Measurements from ENCODE around the gene B3GNT2. TPM values are rescaled to one million over a fixed set of nuclear protein-coding genes. Genes with fewer than 3 reads are reported as not detected.

The B3GNT2 gene
- total RNA-seq, 1 donor from 2014 or later = 32.8 TPM

DNA sequence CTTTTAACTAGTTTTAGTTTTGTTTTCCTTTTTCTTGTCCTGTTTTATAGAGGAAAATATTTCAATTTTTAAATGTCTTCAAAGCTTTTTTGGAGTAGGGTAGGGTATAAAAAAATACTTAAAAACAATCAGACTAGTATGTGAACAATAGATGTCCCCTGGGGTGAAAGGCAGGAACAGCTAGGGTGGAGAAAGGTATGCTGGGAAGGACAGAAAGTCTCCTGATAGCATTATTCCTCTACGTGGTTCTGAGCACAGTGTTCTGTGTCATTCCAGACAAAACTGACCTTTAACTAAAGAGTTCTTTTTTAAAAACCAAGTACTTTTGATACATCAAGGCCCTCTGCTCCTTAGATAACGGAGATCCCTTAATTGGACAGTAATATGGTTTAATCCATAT lies 32.1 kb upstream of the B3GNT2 start:
- no peaks in the 10 kb centered on the region for H3K4me1 Mint-ChIP-seq (ENCODE audit: low read depth)
- H3K4me3 Mint-ChIP-seq = no peak overlapping the region
- no peaks in the 10 kb centered on the region for H3K27me3 Mint-ChIP-seq (ENCODE audit: insufficient read depth)
- H3K27ac Mint-ChIP-seq = no peak overlapping the region
- DNase-seq (ENCODE audit: low spot score) = no peak
- H3K9me3 Mint-ChIP-seq = no peaks in the 10 kb centered on the region
- no peaks in the 10 kb centered on the region for H3K36me3 Mint-ChIP-seq (ENCODE audit: low read depth)
- intact Hi-C loops (cut with micrococcal nuclease) = no loop called here

- Mint-ChIP-seq H3K27ac (no peak overlapping the region), H3K36me3 (ENCODE audit: low read depth) (no peaks in the 10 kb centered on the region), H3K27me3 (ENCODE audit: insufficient read depth) (no peaks in the 10 kb centered on the region), H3K4me1 (ENCODE audit: low read depth) (no peaks in the 10 kb centered on the region), H3K4me3 (no peak overlapping the region), H3K9me3 (no peaks in the 10 kb centered on the region)
- intact Hi-C loops (cut with micrococcal nuclease) = no loop called here
- DNase-seq (ENCODE audit: low spot score) = no peak
These were observed 20.2 kb upstream of the B3GNT2 start for GRCh38 chr2:62175728-62176127.

DNA sequence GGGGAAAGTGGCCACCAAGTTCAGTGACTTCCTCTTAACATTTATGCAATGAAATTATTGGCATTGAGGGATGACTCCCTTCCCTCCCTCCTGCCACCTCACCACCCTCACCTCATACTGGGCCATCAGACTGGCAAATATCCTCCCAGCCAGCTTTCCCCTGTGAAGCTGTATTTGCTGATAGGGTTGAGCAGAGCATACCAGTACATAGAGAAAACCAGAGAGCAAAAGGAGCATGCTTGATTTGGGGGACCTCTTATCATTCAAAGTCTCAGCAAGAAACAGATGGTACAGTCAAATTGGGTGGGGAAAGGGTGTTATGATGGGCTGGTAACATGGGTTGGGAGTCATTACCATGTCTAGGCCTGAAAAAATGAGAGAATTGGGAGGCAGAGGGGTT lies 19.1 kb upstream of the B3GNT2 start:
- H3K9me3 Mint-ChIP-seq = no peaks in the 10 kb centered on the region
- no peaks in the 10 kb centered on the region for H3K4me1 Mint-ChIP-seq (ENCODE audit: low read depth)
- no peaks in the 10 kb centered on the region for H3K27me3 Mint-ChIP-seq (ENCODE audit: insufficient read depth)
- no peak overlapping the region for H3K27ac Mint-ChIP-seq
- no peak overlapping the region for H3K4me3 Mint-ChIP-seq
- no peaks in the 10 kb centered on the region for H3K36me3 Mint-ChIP-seq (ENCODE audit: low read depth)
- intact Hi-C loops (cut with micrococcal nuclease) = no loop called here
- DNase-seq (ENCODE audit: low spot score) = no peak

GRCh38 chr2:62177392-62178049 lies 18.4 kb upstream of the B3GNT2 start:
- intact Hi-C loops (cut with micrococcal nuclease) = no loop called here
- no peak overlapping the region for H3K4me3 Mint-ChIP-seq
- H3K9me3 Mint-ChIP-seq = no peaks in the 10 kb centered on the region
- H3K27me3 Mint-ChIP-seq (ENCODE audit: insufficient read depth) = no peaks in the 10 kb centered on the region
- no peaks in the 10 kb centered on the region for H3K36me3 Mint-ChIP-seq (ENCODE audit: low read depth)
- no peak overlapping the region for H3K27ac Mint-ChIP-seq
- H3K4me1 Mint-ChIP-seq (ENCODE audit: low read depth) = no peaks in the 10 kb centered on the region
- DNase-seq (ENCODE audit: low spot score) = no peak

DNA sequence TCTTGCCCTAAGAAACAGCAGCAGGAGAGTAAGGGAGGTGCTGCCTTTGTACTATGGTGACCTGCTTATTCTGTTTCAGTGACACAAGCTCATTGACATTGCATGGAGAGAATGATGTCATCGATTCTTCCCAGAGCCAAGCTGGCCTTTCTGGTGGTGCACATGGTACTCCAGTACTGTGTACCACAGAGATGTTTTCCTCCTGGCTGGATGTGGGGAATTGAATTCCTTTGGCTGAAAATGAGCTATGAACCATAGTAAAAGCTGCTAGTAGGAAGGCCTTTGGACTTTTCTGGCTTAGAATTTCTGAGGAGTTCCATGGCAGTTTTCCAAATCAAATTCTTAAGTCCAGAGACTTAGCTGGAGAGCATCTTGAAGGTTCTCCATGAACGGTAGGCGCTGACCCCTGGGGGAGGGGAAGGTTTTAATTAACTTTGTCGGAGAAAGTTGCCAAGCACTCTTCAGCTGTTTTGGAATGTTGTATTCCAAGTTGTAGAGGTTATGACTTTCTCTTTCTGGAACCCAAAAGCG lies 17.1 kb upstream of the B3GNT2 start:
- Mint-ChIP-seq H3K27me3 (ENCODE audit: insufficient read depth) (peaks cover 2% of the 10 kb centered on the region), H3K36me3 (ENCODE audit: low read depth) (no peaks in the 10 kb centered on the region)
- intact Hi-C loops (cut with micrococcal nuclease) = no loop called here

DNA sequence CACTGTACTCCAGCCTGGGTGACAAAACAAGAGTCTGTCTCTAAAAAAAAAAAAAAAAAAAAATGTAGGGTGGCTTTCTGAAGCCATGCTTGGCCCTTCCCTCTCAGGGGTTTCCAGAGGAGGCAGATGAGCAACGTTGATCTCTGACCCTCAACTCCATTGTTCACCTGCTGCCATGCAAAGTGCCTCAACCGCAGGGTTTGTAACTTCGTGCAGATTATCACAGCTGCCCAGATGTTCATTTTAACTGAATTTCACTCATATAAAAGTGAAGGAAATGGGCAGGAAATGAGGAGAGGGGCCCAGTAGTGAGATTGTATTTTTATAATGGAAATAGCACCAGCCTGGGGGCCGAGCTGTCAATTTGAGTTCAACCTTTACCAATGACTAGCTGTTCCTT lies 14.9 kb upstream of the B3GNT2 start:
- no peaks in the 10 kb centered on the region for H3K36me3 Mint-ChIP-seq (ENCODE audit: low read depth)
- peaks cover 2% of the 10 kb centered on the region for H3K27me3 Mint-ChIP-seq (ENCODE audit: insufficient read depth)
- H3K27ac Mint-ChIP-seq = no peak overlapping the region
- DNase-seq (ENCODE audit: low spot score) = no peak
- intact Hi-C loops (cut with micrococcal nuclease) = no loop called here
- H3K9me3 Mint-ChIP-seq = no peaks in the 10 kb centered on the region
- no peak overlapping the region for H3K4me3 Mint-ChIP-seq
- H3K4me1 Mint-ChIP-seq (ENCODE audit: low read depth) = no peaks in the 10 kb centered on the region

More for the DNA sequence above, 17.1 kb upstream of the B3GNT2 start:
- Mint-ChIP-seq H3K27ac (no peak overlapping the region), H3K4me3 (no peak overlapping the region), H3K9me3 (no peaks in the 10 kb centered on the region), H3K4me1 (ENCODE audit: low read depth) (no peaks in the 10 kb centered on the region)
- DNase-seq (ENCODE audit: low spot score) = no peak

DNA sequence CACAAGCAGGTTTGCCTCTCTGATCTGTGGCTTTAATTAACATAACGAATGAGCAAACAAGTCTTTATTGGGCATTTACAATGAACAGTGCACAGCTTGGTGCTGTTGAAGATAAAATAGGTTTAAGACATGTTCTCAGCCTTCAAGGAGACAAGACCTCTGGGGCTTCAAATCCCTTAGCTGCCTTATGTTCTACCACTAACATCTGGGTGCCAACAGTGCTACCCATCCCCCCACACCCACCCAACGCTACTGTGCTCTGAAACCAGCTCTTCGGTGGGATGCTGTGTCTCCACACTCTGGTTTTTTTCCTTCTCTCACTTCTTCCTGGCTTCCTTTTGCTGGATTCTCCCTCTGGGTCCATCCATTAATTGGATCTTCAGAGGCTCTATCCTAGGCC lies 14.1 kb upstream of the B3GNT2 start:
- H3K4me1 Mint-ChIP-seq (ENCODE audit: low read depth) = no peaks in the 10 kb centered on the region
- no peak overlapping the region for H3K4me3 Mint-ChIP-seq
- no peaks in the 10 kb centered on the region for H3K36me3 Mint-ChIP-seq (ENCODE audit: low read depth)
- peaks cover 2% of the 10 kb centered on the region for H3K27me3 Mint-ChIP-seq (ENCODE audit: insufficient read depth)
- intact Hi-C loops (cut with micrococcal nuclease) = no loop called here
- no peaks in the 10 kb centered on the region for H3K9me3 Mint-ChIP-seq
- no peak overlapping the region for H3K27ac Mint-ChIP-seq
- DNase-seq (ENCODE audit: low spot score) = no peak

GRCh38 chr2:62184512-62185230 lies 11.2 kb upstream of the B3GNT2 start:
- H3K9me3 Mint-ChIP-seq = peaks cover 3% of the 10 kb centered on the region
- intact Hi-C loops (cut with micrococcal nuclease) = no loop called here
- no peaks in the 10 kb centered on the region for H3K4me1 Mint-ChIP-seq (ENCODE audit: low read depth)
- peaks cover 3% of the 10 kb centered on the region for H3K27me3 Mint-ChIP-seq (ENCODE audit: insufficient read depth)
- no peak overlapping the region for H3K4me3 Mint-ChIP-seq
- no peaks in the 10 kb centered on the region for H3K36me3 Mint-ChIP-seq (ENCODE audit: low read depth)
- no peak for DNase-seq (ENCODE audit: low spot score)
- no peak overlapping the region for H3K27ac Mint-ChIP-seq

DNA sequence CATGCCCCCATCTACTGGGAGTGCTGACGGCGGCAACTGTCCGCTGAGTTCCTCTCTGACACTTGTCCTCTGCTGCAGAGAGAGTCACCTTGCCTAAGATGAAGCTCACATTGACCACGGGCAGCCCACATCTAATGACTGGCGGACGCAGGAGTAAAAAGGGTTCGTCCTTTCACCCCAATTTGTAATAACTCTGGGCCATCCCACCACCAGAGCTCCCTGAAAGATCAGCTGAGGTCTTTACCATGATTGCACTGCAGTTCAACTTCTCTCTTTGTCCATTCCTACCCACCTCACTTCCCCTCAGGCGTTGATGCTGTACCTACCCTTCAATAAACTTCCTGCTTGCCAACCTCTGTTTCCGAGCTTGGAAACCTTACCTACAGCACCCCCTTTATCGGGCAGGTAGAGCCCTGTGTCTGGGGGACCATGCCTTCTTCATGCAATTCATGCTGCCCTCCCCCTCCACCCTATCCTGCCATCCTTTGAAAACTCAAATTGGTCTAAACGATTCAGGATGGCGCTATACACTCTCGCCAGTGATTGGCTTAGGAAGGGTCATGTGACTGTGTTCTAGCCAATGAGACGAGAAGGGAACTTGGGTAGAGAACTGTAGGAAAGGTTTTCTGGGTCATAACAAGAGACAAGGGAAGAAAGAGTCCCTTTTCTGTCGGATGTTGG lies 10.3 kb upstream of the B3GNT2 start:
- intact Hi-C loops (cut with micrococcal nuclease) = no loop called here
- Mint-ChIP-seq H3K36me3 (ENCODE audit: low read depth) (no peaks in the 10 kb centered on the region), H3K9me3 (peaks cover 3% of the 10 kb centered on the region), H3K4me3 (no peak overlapping the region), H3K4me1 (ENCODE audit: low read depth) (no peaks in the 10 kb centered on the region), H3K27ac (no peak overlapping the region), H3K27me3 (ENCODE audit: insufficient read depth) (peaks cover 3% of the 10 kb centered on the region)
- DNase-seq (ENCODE audit: low spot score) = no peak

- no peak for DNase-seq (ENCODE audit: low spot score)
- Mint-ChIP-seq H3K4me3 (no peak overlapping the region), H3K9me3 (peaks cover 3% of the 10 kb centered on the region), H3K27ac (no peak overlapping the region), H3K27me3 (ENCODE audit: insufficient read depth) (peaks cover 3% of the 10 kb centered on the region), H3K4me1 (ENCODE audit: low read depth) (no peaks in the 10 kb centered on the region), H3K36me3 (ENCODE audit: low read depth) (no peaks in the 10 kb centered on the region)
- intact Hi-C loops (cut with micrococcal nuclease) = no loop called here
These were observed 9.6 kb upstream of the B3GNT2 start for GRCh38 chr2:62186156-62186905.

- Mint-ChIP-seq H3K27me3 (ENCODE audit: insufficient read depth) (peaks cover 3% of the 10 kb centered on the region), H3K4me1 (ENCODE audit: low read depth) (no peaks in the 10 kb centered on the region), H3K36me3 (ENCODE audit: low read depth) (no peaks in the 10 kb centered on the region), H3K9me3 (peaks cover 3% of the 10 kb centered on the region), H3K27ac (no peak overlapping the region), H3K4me3 (no peak overlapping the region)
- no peak for DNase-seq (ENCODE audit: low spot score)
- intact Hi-C loops (cut with micrococcal nuclease) = no loop called here
These were observed 8.7 kb upstream of the B3GNT2 start for GRCh38 chr2:62187246-62187645.

DNA sequence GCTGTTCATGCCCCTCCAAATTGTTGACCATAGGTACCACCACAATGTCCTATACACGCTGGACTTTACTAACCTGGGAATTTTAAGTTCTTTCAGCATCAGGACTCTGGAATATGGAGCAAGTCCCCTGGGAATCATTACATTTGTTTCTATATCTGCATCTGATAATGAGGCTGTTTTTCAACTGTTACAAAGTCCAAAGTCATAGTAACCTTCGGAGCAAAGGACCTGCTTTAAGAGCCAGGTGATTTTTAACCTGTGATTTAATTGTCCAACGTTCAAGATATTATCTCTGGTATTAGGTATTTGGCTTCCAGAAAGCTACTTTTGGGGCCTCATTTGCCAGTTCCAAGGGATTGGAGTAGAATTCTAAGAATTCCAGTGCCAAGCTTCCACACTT lies 7.5 kb upstream of the B3GNT2 start:
- Mint-ChIP-seq H3K27me3 (ENCODE audit: insufficient read depth) (peaks cover 2% of the 10 kb centered on the region), H3K4me1 (ENCODE audit: low read depth) (peaks cover 6% of the 10 kb centered on the region), H3K36me3 (ENCODE audit: low read depth) (no peaks in the 10 kb centered on the region), H3K9me3 (peaks cover 3% of the 10 kb centered on the region), H3K4me3 (no peak overlapping the region), H3K27ac (no peak overlapping the region)
- no peak for DNase-seq (ENCODE audit: low spot score)
- intact Hi-C loops (cut with micrococcal nuclease) = no loop called here
